ENCODE measurements around the gene H2BK1. TPM values are rescaled to one million over a fixed set of nuclear protein-coding genes. Genes with fewer than 3 reads are reported as not detected.

H2BK1 gene
- total RNA-seq, 1 experiment from 2014 or later, result not detected

DNA sequence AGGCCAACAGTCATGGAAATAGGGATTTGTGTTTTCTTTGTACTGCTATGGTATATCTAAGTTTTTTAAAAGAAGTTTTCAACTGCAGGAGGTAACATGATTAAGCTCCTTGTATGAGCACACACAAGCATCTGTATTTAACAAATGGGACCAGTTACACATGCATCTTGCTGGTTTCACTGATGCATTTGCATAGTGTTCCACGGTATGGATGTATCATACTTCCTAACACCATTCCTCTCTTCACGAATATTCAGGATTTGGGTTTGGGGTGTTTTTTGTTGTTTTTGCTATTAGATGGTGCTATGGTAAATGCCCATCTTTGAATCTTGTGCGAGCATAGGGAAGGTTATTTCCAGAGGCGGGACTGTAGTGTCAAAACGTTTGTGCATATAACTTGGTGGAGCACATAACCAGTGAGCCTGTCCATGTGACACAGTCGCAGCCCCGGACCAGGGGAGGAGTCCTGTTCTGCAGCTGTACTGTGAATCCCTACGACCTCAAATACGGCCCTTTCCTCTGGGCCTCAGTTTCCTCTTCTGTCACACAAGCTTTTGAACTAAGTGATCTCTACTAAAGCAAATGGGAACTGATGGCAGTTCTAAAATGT lies 1.9 kb downstream of the H2BK1 start:
- Histone ChIP-seq H3F3A (ENCODE audit: insufficient read depth, low read depth) (peaks cover 11% of the 10 kb centered on the region), H3K79me2 (ENCODE audit: low read depth) (no peaks in the 10 kb centered on the region), H3K4me3 (no peak overlapping the region), H3K36me3 (ENCODE audit: low read depth) (no peaks in the 10 kb centered on the region), H4K20me1 (ENCODE audit: insufficient read depth) (no peaks in the 10 kb centered on the region), H3K4me2 (no peak overlapping the region), H2AFZ (no peak overlapping the region), H3K9me3 (ENCODE audit: insufficient read depth, low read depth) (no peaks in the 10 kb centered on the region), H3K4me1 (replicated peaks; ENCODE audit: insufficient read depth) (no peaks in the 10 kb centered on the region), H3K9me2 (ENCODE audit: insufficient read depth) (no peaks in the 10 kb centered on the region), H3K27ac (no peak overlapping the region), H3K27me3 (ENCODE audit: insufficient read depth, low read depth) (peaks cover 50% of the 10 kb centered on the region)
- intact Hi-C loops (cut with micrococcal nuclease; ENCODE audit: unreplicated experiment), result no loop called here
- no peak for TF ChIP-seq EZH2 (IDR thresholded peaks at IDR 0.05; ENCODE audit: low read depth)
- TF ChIP-seq, protein P1, sequence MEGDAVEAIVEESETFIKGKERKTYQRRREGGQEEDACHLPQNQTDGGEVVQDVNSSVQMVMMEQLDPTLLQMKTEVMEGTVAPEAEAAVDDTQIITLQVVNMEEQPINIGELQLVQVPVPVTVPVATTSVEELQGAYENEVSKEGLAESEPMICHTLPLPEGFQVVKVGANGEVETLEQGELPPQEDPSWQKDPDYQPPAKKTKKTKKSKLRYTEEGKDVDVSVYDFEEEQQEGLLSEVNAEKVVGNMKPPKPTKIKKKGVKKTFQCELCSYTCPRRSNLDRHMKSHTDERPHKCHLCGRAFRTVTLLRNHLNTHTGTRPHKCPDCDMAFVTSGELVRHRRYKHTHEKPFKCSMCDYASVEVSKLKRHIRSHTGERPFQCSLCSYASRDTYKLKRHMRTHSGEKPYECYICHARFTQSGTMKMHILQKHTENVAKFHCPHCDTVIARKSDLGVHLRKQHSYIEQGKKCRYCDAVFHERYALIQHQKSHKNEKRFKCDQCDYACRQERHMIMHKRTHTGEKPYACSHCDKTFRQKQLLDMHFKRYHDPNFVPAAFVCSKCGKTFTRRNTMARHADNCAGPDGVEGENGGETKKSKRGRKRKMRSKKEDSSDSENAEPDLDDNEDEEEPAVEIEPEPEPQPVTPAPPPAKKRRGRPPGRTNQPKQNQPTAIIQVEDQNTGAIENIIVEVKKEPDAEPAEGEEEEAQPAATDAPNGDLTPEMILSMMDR (conservative IDR thresholded peaks at IDR 0.05), result no peak
- no peak for DNase-seq
- BruUV-seq (replicated peaks), result no TSS peak
- ChIA-PET POLR2A (ENCODE audit: unreplicated experiment) (interaction anchor here (0.9 kb wide), 1 partner anchor 19 kb away, joined by 6 read pairs; no protein-coding TSS in a partner anchor), CTCF (no interaction called here)

DNA sequence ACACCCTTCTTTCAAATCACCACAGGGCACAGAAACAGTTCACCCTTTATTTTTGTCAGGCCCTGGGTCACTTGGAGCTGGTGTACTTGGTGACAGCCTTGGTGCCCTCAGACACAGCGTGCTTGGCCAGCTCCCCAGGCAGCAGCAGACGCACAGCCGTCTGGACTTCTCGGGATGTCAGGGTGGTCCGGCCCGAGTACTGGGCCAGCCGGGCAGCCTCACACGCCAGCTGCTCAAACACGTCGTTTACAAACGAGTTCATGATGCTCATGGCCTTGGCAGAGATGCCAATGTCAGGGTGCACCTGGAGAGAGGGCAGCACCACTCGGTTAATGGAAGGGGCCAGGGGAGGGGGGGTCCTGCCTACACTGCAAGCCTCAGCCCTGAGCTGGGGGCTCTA lies 2.5 kb downstream of the H2BK1 start:
- ChIA-PET POLR2A (ENCODE audit: unreplicated experiment) (no interaction called here), CTCF (no interaction called here)
- TF ChIP-seq, protein P1 (conservative IDR thresholded peaks at IDR 0.05), result no peak
- no peak for TF ChIP-seq EZH2 (IDR thresholded peaks at IDR 0.05; ENCODE audit: low read depth)
- Histone ChIP-seq H3F3A (ENCODE audit: insufficient read depth, low read depth) (peaks cover 6% of the 10 kb centered on the region), H3K9me3 (ENCODE audit: insufficient read depth, low read depth) (no peaks in the 10 kb centered on the region), H3K27me3 (ENCODE audit: insufficient read depth, low read depth) (peaks cover 55% of the 10 kb centered on the region), H4K20me1 (ENCODE audit: insufficient read depth) (no peaks in the 10 kb centered on the region), H2AFZ (no peak overlapping the region), H3K4me2 (no peak overlapping the region), H3K4me1 (replicated peaks; ENCODE audit: insufficient read depth) (no peaks in the 10 kb centered on the region), H3K9me2 (ENCODE audit: insufficient read depth) (no peaks in the 10 kb centered on the region), H3K4me3 (no peak overlapping the region), H3K36me3 (ENCODE audit: low read depth) (no peaks in the 10 kb centered on the region), H3K79me2 (ENCODE audit: low read depth) (no peaks in the 10 kb centered on the region), H3K27ac (no peak overlapping the region)
- no TSS peak for BruUV-seq (replicated peaks)
- intact Hi-C loops (cut with micrococcal nuclease; ENCODE audit: unreplicated experiment), result no loop called here
- no peak for DNase-seq

DNA sequence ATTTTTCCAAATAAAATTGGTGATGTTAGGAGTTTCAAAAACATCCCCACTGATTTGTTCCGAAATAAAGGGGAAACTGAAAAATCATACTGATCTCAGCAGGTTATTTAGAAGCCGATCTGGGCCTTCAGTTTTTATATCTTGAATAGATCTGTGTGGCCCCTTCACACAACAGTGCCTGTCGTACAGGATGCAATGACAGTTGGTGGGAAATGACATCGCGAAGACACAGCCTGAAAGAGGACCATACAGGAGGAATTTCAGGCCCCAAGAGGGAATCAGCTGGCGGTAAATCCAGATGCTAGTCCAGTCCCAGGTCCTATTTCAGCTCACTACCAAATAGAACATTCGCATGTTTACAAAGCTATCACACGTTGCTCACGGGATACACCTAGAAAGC lies 3.0 kb downstream of the H2BK1 start:
- no peak for DNase-seq
- H3K4me3 ChIP-seq, result no peak overlapping the region

More for the DNA sequence above, 3.0 kb downstream of the H2BK1 start:
- Histone ChIP-seq H3K9me3 (ENCODE audit: insufficient read depth, low read depth) (no peaks in the 10 kb centered on the region), H3K79me2 (ENCODE audit: low read depth) (no peaks in the 10 kb centered on the region), H3K27ac (no peak overlapping the region), H3K4me2 (no peak overlapping the region), H4K20me1 (ENCODE audit: insufficient read depth) (no peaks in the 10 kb centered on the region), H3K36me3 (ENCODE audit: low read depth) (no peaks in the 10 kb centered on the region), H3K4me1 (replicated peaks; ENCODE audit: insufficient read depth) (no peaks in the 10 kb centered on the region), H3K9me2 (ENCODE audit: insufficient read depth) (no peaks in the 10 kb centered on the region), H3K27me3 (ENCODE audit: insufficient read depth, low read depth) (peaks cover 60% of the 10 kb centered on the region), H2AFZ (no peak overlapping the region), H3F3A (ENCODE audit: insufficient read depth, low read depth) (peaks cover 4% of the 10 kb centered on the region; the same call in 1 of the 2 replicates)
- ChIA-PET POLR2A (ENCODE audit: unreplicated experiment) (no interaction called here), CTCF (interaction anchor here (0.6 kb wide), 1 partner anchor 78 kb away, joined by 9 read pairs; no protein-coding TSS in a partner anchor)
- intact Hi-C loops (cut with micrococcal nuclease; ENCODE audit: unreplicated experiment), result no loop called here
- TF ChIP-seq, protein P1 (conservative IDR thresholded peaks at IDR 0.05), result no peak
- no peak for TF ChIP-seq EZH2 (IDR thresholded peaks at IDR 0.05; ENCODE audit: low read depth)
- no TSS peak for BruUV-seq (replicated peaks)
